ENCODE measurements around the gene STUM.

DNA sequence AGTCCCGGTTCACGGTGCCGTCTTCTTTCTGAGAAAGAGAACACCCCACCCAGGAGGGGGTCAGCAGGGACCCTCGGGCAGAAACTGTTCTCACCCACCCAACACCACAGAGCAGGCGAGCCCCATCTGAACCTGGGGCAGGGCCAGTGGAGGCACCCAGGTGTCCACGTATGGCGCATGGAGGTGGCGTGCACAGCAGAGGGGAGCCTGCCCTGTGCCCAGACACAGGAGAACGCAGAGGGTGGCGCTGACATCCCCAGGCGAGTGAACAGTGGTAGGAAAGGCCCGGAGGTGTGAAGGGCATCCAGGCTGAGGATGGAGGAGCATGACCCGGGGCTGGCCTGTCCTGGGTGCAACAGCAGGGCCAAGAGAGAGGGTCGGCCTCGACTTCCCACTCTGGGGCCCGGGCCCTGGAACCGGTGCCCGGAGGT is 91.1 kb downstream of the STUM start:
- TF ChIP-seq, protein P1, sequence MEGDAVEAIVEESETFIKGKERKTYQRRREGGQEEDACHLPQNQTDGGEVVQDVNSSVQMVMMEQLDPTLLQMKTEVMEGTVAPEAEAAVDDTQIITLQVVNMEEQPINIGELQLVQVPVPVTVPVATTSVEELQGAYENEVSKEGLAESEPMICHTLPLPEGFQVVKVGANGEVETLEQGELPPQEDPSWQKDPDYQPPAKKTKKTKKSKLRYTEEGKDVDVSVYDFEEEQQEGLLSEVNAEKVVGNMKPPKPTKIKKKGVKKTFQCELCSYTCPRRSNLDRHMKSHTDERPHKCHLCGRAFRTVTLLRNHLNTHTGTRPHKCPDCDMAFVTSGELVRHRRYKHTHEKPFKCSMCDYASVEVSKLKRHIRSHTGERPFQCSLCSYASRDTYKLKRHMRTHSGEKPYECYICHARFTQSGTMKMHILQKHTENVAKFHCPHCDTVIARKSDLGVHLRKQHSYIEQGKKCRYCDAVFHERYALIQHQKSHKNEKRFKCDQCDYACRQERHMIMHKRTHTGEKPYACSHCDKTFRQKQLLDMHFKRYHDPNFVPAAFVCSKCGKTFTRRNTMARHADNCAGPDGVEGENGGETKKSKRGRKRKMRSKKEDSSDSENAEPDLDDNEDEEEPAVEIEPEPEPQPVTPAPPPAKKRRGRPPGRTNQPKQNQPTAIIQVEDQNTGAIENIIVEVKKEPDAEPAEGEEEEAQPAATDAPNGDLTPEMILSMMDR (IDR thresholded peaks at IDR 0.05): no peak
- TF ChIP-seq POLR2AphosphoS5 (IDR thresholded peaks at IDR 0.05; ENCODE audit: low read depth, low read length): no peak
- TF ChIP-seq REST (IDR thresholded peaks at IDR 0.05; ENCODE audit: insufficient read depth in 1 of 2, low read depth in 2 of 2, low read length in 1 of 2): no peak
- TF ChIP-seq SIN3A (IDR thresholded peaks at IDR 0.05; ENCODE audit: borderline replicate concordance, insufficient read depth, low read depth, low read length): no peak

Measured in Panc1 (cell line).